ENCODE results near the gene FOXN3.

DNA sequence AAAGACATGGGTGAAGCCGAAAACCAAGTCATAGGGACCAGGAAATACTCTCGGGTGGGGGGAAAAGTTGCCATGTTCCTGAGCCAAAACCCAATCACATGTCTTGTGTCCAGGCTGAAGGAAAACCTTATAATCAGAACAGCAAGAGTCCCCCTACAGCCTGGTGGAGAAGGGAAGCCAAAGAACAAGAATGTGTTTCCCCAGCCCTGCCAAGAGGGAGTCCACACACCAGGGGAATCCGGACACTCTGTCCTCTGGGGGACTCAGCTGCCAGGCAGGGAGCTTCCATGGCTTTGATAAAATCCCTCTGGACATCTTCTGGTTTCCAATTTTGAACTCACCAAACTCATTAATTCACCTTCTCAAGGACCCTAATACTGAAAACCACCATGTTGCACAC is 273.0 kb downstream of the FOXN3 start:
- TF ChIP-seq, protein P1, sequence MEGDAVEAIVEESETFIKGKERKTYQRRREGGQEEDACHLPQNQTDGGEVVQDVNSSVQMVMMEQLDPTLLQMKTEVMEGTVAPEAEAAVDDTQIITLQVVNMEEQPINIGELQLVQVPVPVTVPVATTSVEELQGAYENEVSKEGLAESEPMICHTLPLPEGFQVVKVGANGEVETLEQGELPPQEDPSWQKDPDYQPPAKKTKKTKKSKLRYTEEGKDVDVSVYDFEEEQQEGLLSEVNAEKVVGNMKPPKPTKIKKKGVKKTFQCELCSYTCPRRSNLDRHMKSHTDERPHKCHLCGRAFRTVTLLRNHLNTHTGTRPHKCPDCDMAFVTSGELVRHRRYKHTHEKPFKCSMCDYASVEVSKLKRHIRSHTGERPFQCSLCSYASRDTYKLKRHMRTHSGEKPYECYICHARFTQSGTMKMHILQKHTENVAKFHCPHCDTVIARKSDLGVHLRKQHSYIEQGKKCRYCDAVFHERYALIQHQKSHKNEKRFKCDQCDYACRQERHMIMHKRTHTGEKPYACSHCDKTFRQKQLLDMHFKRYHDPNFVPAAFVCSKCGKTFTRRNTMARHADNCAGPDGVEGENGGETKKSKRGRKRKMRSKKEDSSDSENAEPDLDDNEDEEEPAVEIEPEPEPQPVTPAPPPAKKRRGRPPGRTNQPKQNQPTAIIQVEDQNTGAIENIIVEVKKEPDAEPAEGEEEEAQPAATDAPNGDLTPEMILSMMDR (conservative IDR thresholded peaks at IDR 0.05 in 1 of 2, IDR thresholded peaks at IDR 0.05 in 1 of 2; ENCODE audit: low read depth in 1 of 2, low read length in 2 of 2) = no peak
- no peak for TF ChIP-seq EZH2 (IDR thresholded peaks at IDR 0.05; ENCODE audit: low read length, missing control alignments)
